Heart right ventricle (tissue), 16 donors: Measurements from ENCODE around the gene SLC36A4. TPM values are rescaled to one million over a fixed set of nuclear protein-coding genes. Genes with fewer than 3 reads are reported as not detected.

ENCODE experiments used
- ATAC-seq, 8 donors: fragments of 200-7000 bp; cut with Tn5 transposase; one replicate each; pipeline ENCODE4 v1.9.1; 2020; ENCODE audit warnings: mild to moderate bottlenecking in 8 of 8, moderate library complexity in 8 of 8, moderate number of reproducible peaks in 1 of 8
- DNase-seq, 2 donors: peaks; one replicate each; pipeline ENCODE4 v3.0.0-alpha.2; 2020
- H3K27ac ChIP-seq, 10 donors: fragments of 200-600 bp; sonication (generic) in 2 of 10; one replicate each; pipeline versions ENCODE4 v1.5.0 to v1.8.0; 2020 to 2022; ENCODE audit warnings: mild to moderate bottlenecking in 3 of 10
- H3K27me3 ChIP-seq, 7 donors: fragments of 200-600 bp; one replicate each; pipeline ENCODE4 v1.8.0; 2021 to 2022; ENCODE audit warnings: mild to moderate bottlenecking in 2 of 7
- H3K36me3 ChIP-seq, 9 donors: fragments of 200-600 bp; sonication (generic) in 1 of 9; one replicate each; pipeline versions ENCODE4 v1.5.0 to v1.8.0; 2020 to 2022; ENCODE audit warnings: mild to moderate bottlenecking in 2 of 9
- H3K4me1 ChIP-seq, 9 donors: fragments of 200-600 bp; sonication (generic) in 1 of 9; one replicate each; pipeline versions ENCODE4 v1.5.0 to v1.8.0; 2020 to 2022; ENCODE audit warnings: mild to moderate bottlenecking in 4 of 9
- H3K4me3 ChIP-seq, 10 donors: fragments of 200-600 bp; sonication (generic) in 2 of 10; one replicate each; pipeline versions ENCODE4 v1.5.0 to v1.8.0; 2020 to 2022; ENCODE audit warnings: mild to moderate bottlenecking in 7 of 10, moderate library complexity in 2 of 10
- H3K9me3 ChIP-seq, 11 donors: fragments of 200-600 bp in 10 of 11; sonication (generic) in 2 of 11; one replicate each; pipeline versions ENCODE4 v1.5.0 to v1.8.0; 2013 to 2022; ENCODE audit warnings: mild to moderate bottlenecking in 2 of 11, control low read depth in 1 of 11, moderate library complexity in 1 of 11
- WGBS, 2 donors: extraction: QIAGEN DNeasy Blood & Tissue Kit; methylation state at CpG; one replicate each; pipeline ENCODE4 v1.1.7; 2013; ENCODE audit warnings: inconsistent platforms in 1 of 2; 5-methylcytosine and 5-hydroxymethylcytosine counted together
- intact Hi-C, 10 donors: fragments of 100-400 bp; cut with DNase I; formaldehyde crosslinking; loops; one replicate each; pipeline versions ENCODE4 v1.11.1 to v1.14.2; 2022
- polyA plus RNA-seq, 2 donors: library from polyadenylated mRNA; stranded (reverse); fragments of 200-250 nt; gene quantifications; one replicate each; pipeline ENCODE4 v1.2.3, GENCODE V29; 2013
- total RNA-seq, 10 donors: library from RNA; stranded (reverse); fragmentation: NEBNext Ultra II Directional in 3 of 10; extraction: Animal tissue kit (Norgen Biotek cat#: 25700) in 3 of 10; gene quantifications; one replicate each; pipeline versions ENCODE4 v1.2.1 to v1.2.4, GENCODE V29; 2021 to 2023
- TF ChIP-seq, protein P1 (sequence below), 9 donors: fragments of 200-600 bp; sonication (generic) in 2 of 9; IDR thresholded peaks; one replicate each; pipeline versions ENCODE4 v1.5.0 to v1.8.0; 2021 to 2022; ENCODE audit warnings: antibody characterized with exemption in 9 of 9, mild to moderate bottlenecking in 5 of 9, moderate library complexity in 1 of 9
- donor health status: Arrhythmogenic right ventricular cardiomyopathy.
- donor health status: ischemic (EF 13 %, LVEDD 7.1; RV severe dilation, severe dysfunction).
- donor health status: healthy with polysubstance abuse.
- donor health status: DM: no; HTN: yes; CAD: no.
- donor health status: DM: no; HTN: no; CAD: no.
- donor health status: ischemic (EF 25% LVEDD 6.9; RV normal size, moderate dysfunction).
- donor health status: ischemic (EF 25% LVEDD 5.7; RV mildly dilated, moderate dysfunction).
- donor health status: healthy.
- donor health status: DM: yes; HTN: yes; CAD: no.
- donor health status: Ischemic cardiomyopathy.
- donor health status: ischemic (EF 35%, LVEDD 5.7; RV mildly dilated, moderate dysfunction).
- donor health status: nonischemic (EF 11% LVEDD 7.7; RV severe dilation, severe dysfunction).
- donor health status: DM: yes; HTN: yes; CAD: no.
- donor health status: PGD.
- donor health status: ischemic (EF 29% LVEDD 5.4; RV normal size, mild dysfunction).
- donor health status: nonischemic (EF 23%, LVEDD 6.1; RV moderate dilation, normal function).

SLC36A4 gene
- total and polyA plus RNA-seq, 12 donors = 3.1 to 11.4 (median 7.1) TPM

DNA sequence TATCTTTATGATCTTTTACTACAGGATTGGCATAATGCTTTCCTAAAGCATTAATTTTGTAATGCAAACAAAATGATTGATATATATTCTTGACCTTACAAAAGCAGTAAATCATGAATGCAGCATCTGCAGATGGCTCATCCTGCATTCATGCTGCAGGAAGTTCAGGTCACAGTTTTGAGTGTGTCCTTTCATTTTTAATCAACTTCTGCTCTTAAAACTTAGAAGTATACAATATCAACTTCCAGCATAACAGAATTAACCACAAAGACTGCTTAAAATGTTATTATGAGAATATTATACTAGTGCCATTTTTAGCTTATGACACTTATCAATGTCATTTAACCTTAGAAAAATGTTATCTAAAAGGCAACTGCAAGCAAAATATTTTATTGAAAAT, 54.0 kb downstream of the SLC36A4 start:
- Histone ChIP-seq H3K27me3 (no peaks in the 10 kb centered on the region), H3K36me3 (peaks cover 0 to 20% (median 0%) of the 10 kb centered on the region in 9 donors), H3K4me3 (no peak overlapping the region), H3K4me1 (no peaks in the 10 kb centered on the region), H3K9me3 (no peaks in the 10 kb centered on the region), H3K27ac (no peak overlapping the region)
- intact Hi-C loops = no loop called here
- DNase-seq (no peak), ATAC-seq (no peak)
- TF ChIP-seq, protein P1, sequence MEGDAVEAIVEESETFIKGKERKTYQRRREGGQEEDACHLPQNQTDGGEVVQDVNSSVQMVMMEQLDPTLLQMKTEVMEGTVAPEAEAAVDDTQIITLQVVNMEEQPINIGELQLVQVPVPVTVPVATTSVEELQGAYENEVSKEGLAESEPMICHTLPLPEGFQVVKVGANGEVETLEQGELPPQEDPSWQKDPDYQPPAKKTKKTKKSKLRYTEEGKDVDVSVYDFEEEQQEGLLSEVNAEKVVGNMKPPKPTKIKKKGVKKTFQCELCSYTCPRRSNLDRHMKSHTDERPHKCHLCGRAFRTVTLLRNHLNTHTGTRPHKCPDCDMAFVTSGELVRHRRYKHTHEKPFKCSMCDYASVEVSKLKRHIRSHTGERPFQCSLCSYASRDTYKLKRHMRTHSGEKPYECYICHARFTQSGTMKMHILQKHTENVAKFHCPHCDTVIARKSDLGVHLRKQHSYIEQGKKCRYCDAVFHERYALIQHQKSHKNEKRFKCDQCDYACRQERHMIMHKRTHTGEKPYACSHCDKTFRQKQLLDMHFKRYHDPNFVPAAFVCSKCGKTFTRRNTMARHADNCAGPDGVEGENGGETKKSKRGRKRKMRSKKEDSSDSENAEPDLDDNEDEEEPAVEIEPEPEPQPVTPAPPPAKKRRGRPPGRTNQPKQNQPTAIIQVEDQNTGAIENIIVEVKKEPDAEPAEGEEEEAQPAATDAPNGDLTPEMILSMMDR (IDR thresholded peaks at IDR 0.05) = no peak

DNA sequence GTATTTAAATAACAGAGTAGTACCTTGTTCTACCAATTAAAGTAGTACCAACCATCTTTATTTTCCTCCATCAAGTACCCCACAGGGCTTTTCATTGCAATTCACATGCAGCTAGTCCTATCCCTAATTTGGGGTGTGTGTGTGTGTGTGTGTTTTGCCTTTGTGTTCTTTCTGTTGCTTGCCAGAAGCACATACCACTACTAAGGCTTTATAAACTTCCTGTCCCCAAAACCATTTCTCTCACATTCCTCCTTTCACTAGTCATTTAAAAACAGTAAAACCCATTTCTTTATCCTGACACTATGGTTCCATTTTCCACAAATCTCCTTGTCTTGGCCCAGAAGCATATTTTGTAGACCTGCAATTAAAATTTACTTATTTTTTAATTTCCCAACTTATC, 54.6 kb downstream of the SLC36A4 start:
- Histone ChIP-seq H3K27ac (no peak overlapping the region), H3K27me3 (no peaks in the 10 kb centered on the region), H3K36me3 (peaks cover 0 to 15% (median 0%) of the 10 kb centered on the region in 9 donors), H3K4me1 (no peaks in the 10 kb centered on the region), H3K9me3 (no peaks in the 10 kb centered on the region), H3K4me3 (no peak overlapping the region)
- TF ChIP-seq, protein P1 (IDR thresholded peaks at IDR 0.05) = no peak
- intact Hi-C loops = no loop called here
- DNase-seq (no peak), ATAC-seq (no peak)

DNA sequence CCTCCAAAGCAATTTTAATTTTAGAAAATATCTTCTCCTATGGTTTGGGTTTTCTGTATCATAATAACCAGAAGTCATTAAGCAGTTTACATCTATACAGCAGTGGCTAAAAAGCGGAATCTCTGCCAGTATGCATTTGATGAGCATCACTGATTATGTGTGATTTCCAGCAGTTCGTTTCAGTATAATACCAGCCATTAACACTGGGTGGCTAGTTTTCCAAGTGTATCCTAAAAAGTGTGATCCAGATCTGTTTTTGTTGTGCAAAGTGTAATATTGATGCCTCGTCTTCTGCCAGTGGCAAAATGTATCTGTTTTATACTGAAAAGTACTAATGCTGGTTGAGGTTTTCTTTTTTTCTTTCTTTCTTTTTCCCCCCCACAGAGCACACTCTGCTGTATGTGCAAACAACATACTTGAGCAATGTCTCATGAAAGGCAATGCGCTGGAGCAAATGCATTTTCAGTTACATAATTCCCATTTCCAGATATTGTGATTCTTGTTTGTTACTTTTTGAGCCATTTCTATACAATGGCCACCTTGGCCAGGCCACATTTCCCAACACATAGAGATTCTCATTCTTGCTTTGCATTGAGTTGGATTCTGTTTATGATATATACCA, 64.2 kb downstream of the SLC36A4 start:
- no peak overlapping the region for H3K4me3 ChIP-seq
- DNase-seq = no peak
- TF ChIP-seq, protein P1 (IDR thresholded peaks at IDR 0.05) = no peak
- no peaks in the 10 kb centered on the region for H3K4me1 ChIP-seq
- H3K36me3 ChIP-seq = no peaks in the 10 kb centered on the region
- intact Hi-C loops = loop anchor here in 1 of 10 donors (10.0 kb wide), 1 partner anchor 61 kb away; the partner anchor contains the start of gene SLC36A4
- 78 to 83% methylated on average over 4 of the region's 4 CpGs for WGBS, 2 donors
- peaks cover 0 to 8% (median 0%) of the 10 kb centered on the region in 7 donors for H3K27me3 ChIP-seq
- H3K27ac ChIP-seq = no peak overlapping the region
- ATAC-seq = no peak
- no peaks in the 10 kb centered on the region for H3K9me3 ChIP-seq

DNA sequence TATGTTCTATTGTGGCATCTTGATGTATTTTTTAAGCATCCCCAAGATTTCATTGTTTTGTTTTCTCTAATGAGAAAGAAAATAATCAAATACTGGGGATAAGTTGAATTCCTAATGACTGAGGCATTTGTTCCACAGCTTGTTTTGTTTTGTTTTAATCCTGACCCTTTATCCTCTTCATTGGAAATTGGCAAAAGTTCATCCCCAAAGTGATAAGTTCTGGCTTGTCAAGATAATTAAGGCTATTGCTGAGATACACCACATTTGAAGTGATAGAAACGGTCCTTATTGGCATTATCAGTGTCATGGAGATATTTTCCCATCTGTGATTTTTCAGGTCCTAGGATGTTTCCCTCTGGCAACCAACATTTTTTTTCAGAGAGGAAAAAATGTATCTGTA, 65.0 kb downstream of the SLC36A4 start:
- H3K36me3 ChIP-seq = no peaks in the 10 kb centered on the region
- H3K27ac ChIP-seq = no peak overlapping the region
- no peaks in the 10 kb centered on the region for H3K4me1 ChIP-seq
- H3K27me3 ChIP-seq = peaks cover 0 to 10% (median 5%) of the 10 kb centered on the region in 7 donors
- intact Hi-C loops = loop anchor here in 1 of 10 donors (10.0 kb wide), 1 partner anchor 62 kb away; the partner anchor contains the start of gene SLC36A4
- H3K9me3 ChIP-seq = no peaks in the 10 kb centered on the region
- TF ChIP-seq, protein P1 (IDR thresholded peaks at IDR 0.05) = no peak
- H3K4me3 ChIP-seq = no peak overlapping the region
- ATAC-seq (no peak), DNase-seq (no peak)
- WGBS, 2 donors = 11 to 18% methylated on average over 1 of the region's 1 CpG
